ENCODE measurements around the gene MGAT4C. TPM values are rescaled to one million over a fixed set of nuclear protein-coding genes. Genes with fewer than 3 reads are reported as not detected.
"Not testable (repeated sequence)": the region's sequence is repeated elsewhere in the genome, so short reads cannot be mapped to it uniquely, and the experiment has no call there.

MGAT4C gene
- total RNA-seq, result 0.25 TPM

DNA sequence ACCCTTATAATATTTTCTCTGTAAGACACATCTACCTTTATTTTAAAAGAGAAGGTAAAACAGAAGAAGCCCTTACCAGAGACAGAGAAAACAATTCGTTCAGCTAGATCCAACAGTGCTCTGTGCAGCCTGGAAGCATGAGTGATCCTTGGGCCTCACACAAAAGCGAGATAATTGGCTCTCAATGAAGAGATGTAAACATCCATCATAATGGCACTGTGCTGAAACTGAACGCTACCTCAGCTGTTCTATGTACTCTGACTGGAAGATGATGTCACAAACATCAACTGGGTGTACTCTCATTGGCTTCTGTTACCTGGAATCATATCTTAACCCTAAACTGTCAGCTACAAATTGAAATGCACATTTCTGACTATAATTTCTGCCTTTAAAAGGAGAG lies at the start of gene MGAT4C:
Gene MGAT4C (minus strand): TSS at position 229 of the 400 bp plus-strand sequence.
- Histone ChIP-seq H3K27ac (no peak within 1 kb of the TSS), H3K36me3 (no peaks in the 10 kb centered on the region), H3K4me1 (no peaks in the 10 kb centered on the region), H3K9me3 (no peaks in the 10 kb centered on the region), H3K27me3 (no peaks in the 10 kb centered on the region), H3K4me3 (no peak within 1 kb of the TSS)
- DNase-seq (ENCODE audit: extremely low spot score in 2 of 2), result no peak
- intact Hi-C loops (cut with DNase I), result no loop called here
- TF ChIP-seq POLR2AphosphoS5 (IDR thresholded peaks at IDR 0.05; ENCODE audit: insufficient read depth in 1 of 2, low read depth in 1 of 2), result no peak
- no peak for TF ChIP-seq POLR2A (IDR thresholded peaks at IDR 0.05)
- TF ChIP-seq, protein P1, sequence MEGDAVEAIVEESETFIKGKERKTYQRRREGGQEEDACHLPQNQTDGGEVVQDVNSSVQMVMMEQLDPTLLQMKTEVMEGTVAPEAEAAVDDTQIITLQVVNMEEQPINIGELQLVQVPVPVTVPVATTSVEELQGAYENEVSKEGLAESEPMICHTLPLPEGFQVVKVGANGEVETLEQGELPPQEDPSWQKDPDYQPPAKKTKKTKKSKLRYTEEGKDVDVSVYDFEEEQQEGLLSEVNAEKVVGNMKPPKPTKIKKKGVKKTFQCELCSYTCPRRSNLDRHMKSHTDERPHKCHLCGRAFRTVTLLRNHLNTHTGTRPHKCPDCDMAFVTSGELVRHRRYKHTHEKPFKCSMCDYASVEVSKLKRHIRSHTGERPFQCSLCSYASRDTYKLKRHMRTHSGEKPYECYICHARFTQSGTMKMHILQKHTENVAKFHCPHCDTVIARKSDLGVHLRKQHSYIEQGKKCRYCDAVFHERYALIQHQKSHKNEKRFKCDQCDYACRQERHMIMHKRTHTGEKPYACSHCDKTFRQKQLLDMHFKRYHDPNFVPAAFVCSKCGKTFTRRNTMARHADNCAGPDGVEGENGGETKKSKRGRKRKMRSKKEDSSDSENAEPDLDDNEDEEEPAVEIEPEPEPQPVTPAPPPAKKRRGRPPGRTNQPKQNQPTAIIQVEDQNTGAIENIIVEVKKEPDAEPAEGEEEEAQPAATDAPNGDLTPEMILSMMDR (IDR thresholded peaks at IDR 0.05), result no peak

- H3K4me3 ChIP-seq; H3K36me3 ChIP-seq; intact Hi-C loops (cut with DNase I); H3K9me3 ChIP-seq; DNase-seq (ENCODE audit: extremely low spot score in 2 of 2); H3K27me3 ChIP-seq; H3K4me1 ChIP-seq; H3K27ac ChIP-seq: not testable (repeated sequence)
These were observed 40.2 kb upstream of the MGAT4C start for GRCh38 chr12:86296396-86296795.

DNA sequence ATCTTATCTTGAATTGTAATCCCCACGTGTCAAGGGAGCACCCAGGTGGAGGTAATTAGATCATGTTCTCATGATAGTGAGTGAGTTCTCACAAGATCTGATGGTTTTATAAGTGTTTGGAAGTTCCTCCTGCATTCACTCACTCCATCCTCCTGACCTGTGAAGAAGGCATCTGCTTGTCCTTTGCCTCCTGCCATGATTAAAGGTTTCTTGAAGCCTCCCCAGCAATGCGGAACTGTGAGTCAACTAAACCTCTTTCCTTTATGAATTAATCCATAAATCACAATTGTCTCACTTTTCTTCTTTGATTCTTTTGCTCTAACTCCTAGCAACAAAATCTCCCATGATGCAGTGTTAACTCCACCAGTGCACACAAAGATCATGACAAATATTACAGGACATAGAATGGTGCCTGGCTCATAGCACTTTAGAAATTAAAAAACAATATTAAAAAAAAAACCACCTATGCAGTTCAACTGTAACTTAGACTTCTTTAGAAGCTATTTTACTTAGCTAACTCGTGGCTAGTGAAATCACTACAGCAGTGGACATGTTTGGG lies 37.6 kb upstream of the MGAT4C start:
- Histone ChIP-seq H3K4me3 (no peak overlapping the region), H3K36me3 (no peaks in the 10 kb centered on the region), H3K27me3 (no peaks in the 10 kb centered on the region), H3K4me1 (no peaks in the 10 kb centered on the region), H3K9me3 (no peaks in the 10 kb centered on the region), H3K27ac (no peak overlapping the region)
- intact Hi-C loops (cut with DNase I), result loop anchor here (5.0 kb wide), 1 partner anchor 1971 kb away; no protein-coding TSS in a partner anchor
- TF ChIP-seq, protein P1 (IDR thresholded peaks at IDR 0.05), result no peak
- TF ChIP-seq POLR2A (IDR thresholded peaks at IDR 0.05) (no peak), POLR2AphosphoS5 (IDR thresholded peaks at IDR 0.05; ENCODE audit: insufficient read depth in 1 of 2, low read depth in 1 of 2) (no peak)
- no peak for DNase-seq (ENCODE audit: extremely low spot score in 2 of 2)

GRCh38 chr12:86292480-86292879 lies 36.3 kb upstream of the MGAT4C start:
- intact Hi-C loops (cut with DNase I), result loop anchor here (5.0 kb wide), 1 partner anchor 1970 kb away; no protein-coding TSS in a partner anchor
- Histone ChIP-seq H3K36me3 (no peaks in the 10 kb centered on the region), H3K27me3 (no peaks in the 10 kb centered on the region), H3K4me1 (no peaks in the 10 kb centered on the region), H3K27ac (no peak overlapping the region), H3K4me3 (no peak overlapping the region), H3K9me3 (no peaks in the 10 kb centered on the region)
- TF ChIP-seq POLR2AphosphoS5 (IDR thresholded peaks at IDR 0.05; ENCODE audit: insufficient read depth in 1 of 2, low read depth in 1 of 2) (no peak), POLR2A (IDR thresholded peaks at IDR 0.05) (no peak)
- TF ChIP-seq, protein P1 (IDR thresholded peaks at IDR 0.05), result no peak
- no peak for DNase-seq (ENCODE audit: extremely low spot score in 2 of 2)

DNA sequence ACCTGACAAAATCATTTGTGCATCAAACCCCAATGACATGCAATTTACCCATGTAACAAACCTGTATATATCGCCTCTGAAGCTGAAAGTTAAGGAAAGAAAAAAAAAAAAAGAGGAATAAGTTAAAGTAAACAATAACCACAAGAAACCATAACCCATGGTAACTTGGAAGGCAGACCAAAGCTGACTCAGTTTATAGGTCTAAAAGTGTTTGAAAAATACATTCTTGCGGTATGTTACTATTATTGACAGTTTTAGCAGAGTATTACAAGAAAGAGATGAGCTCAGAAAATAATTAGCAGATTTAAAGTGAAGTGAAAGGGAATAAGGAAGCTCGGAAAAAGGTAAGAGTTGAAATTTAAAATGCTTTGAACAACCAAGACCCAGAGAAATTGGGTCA lies 34.4 kb upstream of the MGAT4C start:
- H3K27ac ChIP-seq, result no peak overlapping the region
- H3K9me3 ChIP-seq, result no peaks in the 10 kb centered on the region
- H3K27me3 ChIP-seq, result no peaks in the 10 kb centered on the region
- TF ChIP-seq, protein P1 (IDR thresholded peaks at IDR 0.05), result no peak
- H3K4me1 ChIP-seq, result no peaks in the 10 kb centered on the region
- H3K36me3 ChIP-seq, result no peaks in the 10 kb centered on the region
- intact Hi-C loops (cut with DNase I), result loop anchor here (5.0 kb wide), 1 partner anchor 1968 kb away; no protein-coding TSS in a partner anchor
- no peak overlapping the region for H3K4me3 ChIP-seq
- no peak for DNase-seq (ENCODE audit: extremely low spot score in 2 of 2)
